Caki2 (cell line): ENCODE measurements around the gene RPL37A. TPM values are rescaled to one million over a fixed set of nuclear protein-coding genes. Genes with fewer than 3 reads are reported as not detected.

Source experiments
- DNase-seq: peaks from one replicate; pipeline ENCODE4 v3.0.0-alpha.2; 2015; ENCODE audit warnings: low read depth
- in situ Hi-C: cut with HindIII; loops from 2 replicates; pipeline ENCODE4 v1.10.0; 2016; ENCODE audit warnings: low sequenced_read_pairs, low pct_unique_long_range_greater_than_20kb, mixed read lengths
- total RNA-seq: library from RNA; depleted of rRNA; stranded (reverse); fragments of >200 nt; shearing (Covaris generic); gene quantifications from 2 replicates; pipeline ENCODE4 v1.2.3, GENCODE V29; 2014; ENCODE audit warnings: low replicate concordance; rRNA removed

The RPL37A gene
- total RNA-seq, 1 experiment from 2014 or later, result 1,019 TPM

- no peak for DNase-seq
- in situ Hi-C loops, result no loop called here
Observed at GRCh38 chr2:216536734-216537210, 38.1 kb downstream of the RPL37A start.

GRCh38 chr2:216537366-216537765 lies 38.7 kb downstream of the RPL37A start:
- no peak for DNase-seq
- in situ Hi-C loops, result no loop called here

- in situ Hi-C loops, result no loop called here
- peak; percentile 83 for DNase-seq
Observed at GRCh38 chr2:216538538-216538937, 39.9 kb downstream of the RPL37A start.

GRCh38 chr2:216539120-216539519 lies 40.5 kb downstream of the RPL37A start:
- in situ Hi-C loops, result no loop called here

DNA sequence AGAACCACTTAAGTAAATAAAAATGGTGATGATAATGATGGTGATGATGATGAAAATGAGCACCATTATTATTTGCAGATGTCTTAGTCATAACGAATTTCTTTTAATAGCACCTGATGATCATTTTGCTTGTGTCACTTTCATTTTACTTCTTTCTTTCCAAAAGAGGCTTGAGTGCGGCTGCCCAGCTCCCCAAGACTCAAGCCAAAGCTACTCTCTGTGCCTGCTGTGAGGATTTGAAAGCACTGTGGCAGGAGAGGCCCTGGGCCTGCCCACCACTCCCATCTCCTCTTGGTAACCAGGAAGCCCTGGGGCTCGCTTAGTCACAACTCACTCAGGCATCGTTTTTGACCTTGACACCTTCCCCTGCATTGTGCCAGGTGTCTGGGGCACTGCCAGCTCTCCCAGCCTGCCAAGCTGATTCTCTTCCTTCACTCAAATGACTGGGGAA lies 41.2 kb downstream of the RPL37A start:
- DNase-seq, result peak; percentile 83
- in situ Hi-C loops, result no loop called here

More at GRCh38 chr2:216539120-216539519, 40.5 kb downstream of the RPL37A start:
- no peak for DNase-seq

DNA sequence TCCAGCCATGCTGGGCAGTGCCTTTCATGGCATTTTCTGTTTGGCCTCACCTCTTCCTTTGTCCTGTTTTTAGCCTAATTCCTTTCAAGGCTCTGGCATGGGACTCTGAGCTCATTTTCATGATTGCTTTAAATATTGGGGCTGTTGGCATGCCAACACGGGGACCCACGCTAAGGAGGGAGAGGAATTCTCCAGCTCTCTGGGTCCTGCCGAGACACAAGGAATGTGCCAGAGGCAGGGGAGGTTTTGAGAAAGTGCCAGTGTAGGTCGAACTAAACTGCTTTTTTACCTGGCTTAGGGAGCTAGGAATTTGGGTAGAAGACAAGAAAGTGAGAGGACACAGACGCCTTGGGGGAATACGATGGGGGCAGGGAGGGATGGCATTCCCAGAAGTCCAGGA lies 42.3 kb downstream of the RPL37A start:
- no peak for DNase-seq
- in situ Hi-C loops, result no loop called here

- DNase-seq, result no peak
- in situ Hi-C loops, result no loop called here
Observed at GRCh38 chr2:216541505-216541904, 42.9 kb downstream of the RPL37A start.

DNA sequence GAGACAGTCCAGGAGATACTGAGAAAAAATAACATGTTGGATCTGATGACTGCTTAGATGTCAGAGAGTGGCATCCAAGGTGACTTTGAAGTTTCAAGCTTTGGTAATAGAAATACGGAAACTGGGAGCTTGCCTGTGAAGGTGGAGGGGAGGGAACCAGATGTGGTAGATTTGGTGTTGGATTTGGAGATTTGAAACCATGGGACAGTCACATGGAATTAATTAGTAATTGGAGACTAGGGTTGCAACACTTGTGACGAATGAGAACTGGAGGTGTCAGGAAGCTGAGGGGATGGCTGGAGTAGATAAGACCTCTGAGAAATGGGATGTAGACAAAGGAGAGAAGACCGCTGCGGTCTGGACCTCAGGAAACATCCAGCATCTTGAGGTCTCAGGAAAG lies 46.7 kb downstream of the RPL37A start:
- no peak for DNase-seq
- in situ Hi-C loops, result no loop called here

GRCh38 chr2:216546241-216546640 lies 47.6 kb downstream of the RPL37A start:
- in situ Hi-C loops, result no loop called here
- DNase-seq, result no peak

DNA sequence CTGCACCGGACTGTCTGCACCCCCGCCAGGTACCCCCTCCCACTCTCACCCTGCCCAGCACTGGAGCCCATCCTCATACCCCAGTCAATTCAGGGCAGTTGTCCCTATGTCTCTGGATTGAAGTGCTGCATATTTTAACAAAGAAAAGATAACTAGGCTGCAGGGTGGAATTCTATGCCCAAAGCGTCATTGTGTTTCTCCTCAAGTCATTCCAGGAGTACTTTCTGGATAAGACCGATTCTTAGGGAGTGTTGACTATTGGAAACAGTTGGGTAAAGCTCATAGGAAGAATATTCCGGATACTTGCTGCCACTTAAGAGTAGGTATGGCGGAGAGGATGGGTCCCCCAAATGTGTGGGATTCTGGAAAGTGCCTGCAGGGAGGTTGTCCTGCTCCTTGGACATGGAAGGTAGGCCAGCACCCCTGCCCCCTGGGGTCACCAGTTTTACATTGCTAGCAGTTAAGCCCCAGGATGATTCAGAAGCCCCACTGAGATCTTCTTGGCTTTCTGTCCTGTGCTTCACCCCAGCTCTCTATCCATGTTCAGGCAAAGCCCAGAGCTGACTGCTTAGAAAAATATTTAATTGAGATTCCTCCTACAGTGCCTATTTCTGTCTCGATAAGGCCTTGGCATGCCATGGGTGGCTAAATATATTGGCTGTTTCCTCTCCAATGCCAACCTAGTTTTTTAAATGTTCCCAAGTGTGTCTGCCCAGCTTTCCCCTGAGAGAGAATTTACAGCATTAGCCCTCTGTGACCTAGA lies 48.2 kb downstream of the RPL37A start:
- no peak for DNase-seq
- in situ Hi-C loops, result no loop called here

DNA sequence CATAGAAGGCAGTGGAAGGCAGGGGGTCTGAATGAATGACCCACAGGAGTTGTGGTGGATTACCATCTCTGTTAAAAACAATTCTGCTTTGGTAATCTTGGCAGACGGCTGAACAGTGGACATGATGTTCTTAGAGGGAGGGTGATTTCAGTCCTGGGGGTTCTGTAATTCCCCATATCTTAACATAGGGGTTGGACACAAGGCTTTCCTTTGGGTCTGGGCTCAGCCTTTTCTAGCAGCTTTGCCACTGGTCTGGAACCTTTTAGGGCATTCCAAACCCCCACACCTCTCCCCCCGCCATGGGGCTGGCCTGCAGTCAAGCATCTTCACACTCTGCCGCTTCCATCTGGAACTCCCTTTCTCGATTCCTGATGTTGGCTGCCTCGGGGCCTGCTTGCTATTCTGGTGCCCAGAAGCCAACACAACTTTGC lies 50.3 kb downstream of the RPL37A start:
- no peak for DNase-seq
- in situ Hi-C loops, result no loop called here

- in situ Hi-C loops, result no loop called here
- DNase-seq, result no peak
Observed at GRCh38 chr2:216549926-216550690, 51.5 kb downstream of the RPL37A start.

DNA sequence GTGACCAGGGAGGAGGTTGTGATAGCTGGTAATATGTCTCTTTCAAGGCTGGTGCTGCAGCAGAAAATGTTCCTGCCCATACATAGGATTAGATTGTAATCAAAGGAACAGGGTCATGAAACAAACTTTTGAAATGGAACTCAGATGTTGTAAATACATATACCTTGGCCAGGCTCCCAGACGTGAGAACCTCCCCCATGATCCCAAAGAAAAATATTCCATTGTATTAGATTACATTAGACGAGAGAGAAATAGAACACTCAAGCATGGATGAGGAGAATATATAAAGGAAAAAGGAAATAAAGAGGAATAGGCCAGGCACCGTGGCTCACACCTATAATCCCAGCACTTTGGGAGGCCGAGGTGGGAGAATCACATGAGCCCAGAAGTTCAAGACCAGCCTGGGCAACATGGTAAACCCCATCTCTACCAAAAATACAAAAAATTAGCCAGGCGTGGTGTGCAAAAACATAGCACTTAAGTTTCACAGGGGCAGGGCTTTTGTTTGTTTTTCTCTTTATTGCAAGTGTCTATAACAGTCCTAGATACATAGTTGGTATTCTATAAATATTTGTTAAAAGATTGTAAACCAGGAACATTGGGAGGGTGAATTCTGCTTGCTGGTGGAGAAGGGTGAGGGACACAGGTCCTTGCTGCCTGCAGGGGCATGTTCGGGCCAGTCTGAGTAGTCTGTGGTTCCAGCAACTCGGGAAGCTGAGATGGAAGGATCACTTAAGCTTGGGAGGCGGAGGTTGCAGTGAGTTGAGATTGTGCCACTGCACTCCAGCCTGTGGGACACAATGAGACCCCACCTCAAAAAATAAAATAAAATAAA lies 52.8 kb downstream of the RPL37A start:
- no peak for DNase-seq
- in situ Hi-C loops, result no loop called here

- DNase-seq, result no peak
Observed at GRCh38 chr2:216553093-216553478, 54.4 kb downstream of the RPL37A start.

More at GRCh38 chr2:216553093-216553478, 54.4 kb downstream of the RPL37A start:
- in situ Hi-C loops, result no loop called here

Other genes with a start within 250 kb of the RPL37A start
- gene MARCHF4, start 126.4 kb upstream of the RPL37A start, total RNA-seq, result not detected in 2 replicates
- gene SMARCAL1, start 86.4 kb upstream of the RPL37A start, total RNA-seq, result 8.6 and 12.3 TPM in 2 replicates
- 110 TPM in 2 replicates for gene IGFBP2, start 134.6 kb downstream of the RPL37A start, total RNA-seq
- gene IGFBP5, start 196.7 kb downstream of the RPL37A start, total RNA-seq, result 0.07 and 0.26 TPM in 2 replicates